HCT116 (cell line): ENCODE measurements around the gene FNDC1. TPM values are rescaled to one million over a fixed set of nuclear protein-coding genes. Genes with fewer than 3 reads are reported as not detected.

Experiments
- ATAC-seq: fragments of 200-7000 bp; cut with Tn5 transposase; 2 replicates; pipeline ENCODE4 v1.9.1; 2020; ENCODE audit warnings: mild to moderate bottlenecking, moderate library complexity
- BruUV-seq: library from RNA; stranded (reverse); fragments of 400-500 nt; replicated peaks from 2 replicates; lab custom pipeline; 2021; lab: Mats Ljungman, UMichigan
- CTCF ChIA-PET: fragments of 300-600 bp; sonication (Branson Sonifier 250); formaldehyde crosslinking; loops from one replicate; lab custom pipeline; 2021; ENCODE audit warnings: antibody characterized with exemption; lab: Charles Lee
- POLR2A ChIA-PET: fragments of 300-600, 350-600 bp; sonication (Branson Sonifier 250); formaldehyde crosslinking; loops from one replicate; lab custom pipeline; 2021; ENCODE audit warnings: antibody characterized with exemption; lab: Charles Lee
- RAD21 ChIA-PET, 2 experiments: fragments of 300-600 bp; sonication (Branson Sonifier 250); formaldehyde crosslinking; loops; one replicate each; lab custom pipeline; 2023; ENCODE audit warnings: low total read pairs in 2 of 2; ENCODE audit not compliant: uncharacterized antibody in 2 of 2, unreplicated experiment in 2 of 2, low non-redundant PET in 1 of 2; lab: Charles Lee
- DNase-seq: peaks from one replicate; pipeline ENCODE4 v3.0.0-alpha.2; 2010; ENCODE audit warnings: low read depth, low spot score
- H2AFZ ChIP-seq: fragments of 200-600 bp; shearing (Covaris generic), sonication (generic); 2 replicates; pipeline ENCODE4 v1.6.1; 2017; ENCODE audit warnings: low read depth, mixed run types, mixed read lengths, antibody characterized with exemption, low read length; ENCODE audit not compliant: poor library complexity, severe bottlenecking
- H3K27ac ChIP-seq: 2 replicates; pipeline ENCODE4 v1.5.1; 2012; ENCODE audit warnings: low read depth, low read length
- H3K27me3 ChIP-seq: fragments of 200-600 bp; sonication (generic); 2 replicates; pipeline ENCODE4 v1.6.1; 2016; ENCODE audit warnings: mixed run types, low read length, mixed read lengths; ENCODE audit not compliant: insufficient read depth
- H3K36me3 ChIP-seq, 2 experiments: fragments of 200-500 bp in 1 of 2; fragments of 200-600 bp in 1 of 2; sonication (Bioruptor generic) in 1 of 2; sonication (generic) in 1 of 2; 2 replicates each; pipeline versions ENCODE4 v1.5.1 to v1.6.1; 2014 to 2016; ENCODE audit warnings: low read length in 2 of 2, inconsistent platforms in 1 of 2, mixed read lengths in 1 of 2, mixed run types in 1 of 2; ENCODE audit not compliant: insufficient read depth in 2 of 2, control insufficient read depth in 1 of 2
- H3K4me1 ChIP-seq, 2 experiments: fragments of 200-600 bp in 1 of 2; sonication (generic) in 1 of 2; 2 replicates each; pipeline versions ENCODE4 v1.5.1 to v1.6.1; 2012 to 2017; ENCODE audit warnings: low read length in 2 of 2, inconsistent platforms in 1 of 2, mild to moderate bottlenecking in 1 of 2, mixed read lengths in 1 of 2, mixed run types in 1 of 2, moderate library complexity in 1 of 2; ENCODE audit not compliant: insufficient read depth in 2 of 2, control insufficient read depth in 1 of 2
- H3K4me2 ChIP-seq: fragments of 200-600 bp; sonication (generic); 2 replicates; pipeline ENCODE4 v1.6.1; 2017; ENCODE audit warnings: mixed run types, low read length, mixed read lengths
- H3K4me3 ChIP-seq, 2 experiments: fragments of 200-600 bp in 1 of 2; sonication (generic) in 1 of 2; replicated peaks in 1 of 2; 2 replicates each; pipeline ENCODE4 v1.5.1; 2011 to 2016; ENCODE audit warnings: low read length in 2 of 2, control low read depth in 1 of 2, low read depth in 1 of 2, mild to moderate bottlenecking in 1 of 2, mixed read lengths in 1 of 2, mixed run types in 1 of 2
- H3K79me2 ChIP-seq: fragments of 200-600 bp; sonication (generic); 2 replicates; pipeline ENCODE4 v1.6.1; 2017; ENCODE audit warnings: mild to moderate bottlenecking, mixed run types, low read length, moderate library complexity, mixed read lengths; ENCODE audit not compliant: insufficient read depth
- H3K9ac ChIP-seq: fragments of 200-600 bp; sonication (generic); 2 replicates; pipeline ENCODE4 v1.6.1; 2016; ENCODE audit warnings: low read length, mixed read lengths
- H3K9me2 ChIP-seq: fragments of 200-600 bp; sonication (generic), shearing (Covaris generic); 2 replicates; pipeline ENCODE4 v1.6.1; 2017; ENCODE audit warnings: mixed run types, mild to moderate bottlenecking, moderate library complexity; ENCODE audit not compliant: insufficient read depth
- H3K9me3 ChIP-seq, 2 experiments: fragments of 200-500 bp in 1 of 2; fragments of 200-600 bp in 1 of 2; sonication (Bioruptor generic) in 1 of 2; sonication (generic) in 1 of 2; 2 replicates each; pipeline ENCODE4 v1.6.1; 2014 to 2017; ENCODE audit warnings: low read length in 2 of 2, mixed read lengths in 2 of 2, inconsistent platforms in 1 of 2, low read depth in 1 of 2, mild to moderate bottlenecking in 1 of 2, mixed run types in 1 of 2, moderate library complexity in 1 of 2; ENCODE audit not compliant: control insufficient read depth in 1 of 2, insufficient read depth in 1 of 2
- H4K20me1 ChIP-seq: fragments of 200-600 bp; sonication (generic), shearing (Covaris generic); 2 replicates; pipeline ENCODE4 v1.6.1; 2017; ENCODE audit warnings: mixed run types, mild to moderate bottlenecking, moderate library complexity; ENCODE audit not compliant: insufficient read depth
- CBX3 ChIP-seq: IDR thresholded peaks from 2 replicates; pipeline ENCODE4 v1.6.1; 2012; ENCODE audit warnings: low read depth
- EGR1 ChIP-seq: IDR thresholded peaks from 2 replicates; pipeline ENCODE4 v1.6.1; 2012; ENCODE audit warnings: low read depth
- EZH2phosphoT487 ChIP-seq: fragments of 200-600 bp; IDR thresholded peaks from 2 replicates; pipeline ENCODE4 v1.6.1; 2018; ENCODE audit warnings: antibody characterized with exemption, borderline replicate concordance
- FOSL1 ChIP-seq: IDR thresholded peaks from 2 replicates; pipeline ENCODE4 v1.6.1; 2012; ENCODE audit warnings: low read depth
- JUND ChIP-seq: IDR thresholded peaks from 2 replicates; pipeline ENCODE4 v1.6.1; 2012
- POLR2A ChIP-seq: IDR thresholded peaks from 2 replicates; pipeline ENCODE4 v1.7.0; 2011; ENCODE audit warnings: borderline replicate concordance; ENCODE audit not compliant: insufficient read depth, insufficient read length; ENCODE audit errors: extremely low read depth
- SRF ChIP-seq: IDR thresholded peaks from 2 replicates; pipeline ENCODE4 v1.6.1; 2012; ENCODE audit warnings: low read depth
- TCF7L2 ChIP-seq: IDR thresholded peaks from 2 replicates; pipeline ENCODE4 v1.7.0; 2011; ENCODE audit warnings: borderline replicate concordance, inconsistent platforms; ENCODE audit not compliant: insufficient read depth, insufficient read length; ENCODE audit errors: extremely low read depth
- YY1 ChIP-seq: IDR thresholded peaks from 2 replicates; pipeline ENCODE4 v1.6.1; 2011; ENCODE audit warnings: low read length, low read depth, moderate library complexity, mild to moderate bottlenecking; ENCODE audit not compliant: insufficient replicate concordance; ENCODE audit errors: extremely low read depth
- ZFX ChIP-seq: fragments of 450-650 bp; IDR thresholded peaks from 2 replicates; pipeline ENCODE4 v1.6.1; 2017
- intact Hi-C: fragments of 100-400 bp; cut with micrococcal nuclease; formaldehyde crosslinking; loops from 2 replicates; pipeline ENCODE4 v1.10.0; 2022
- total RNA-seq: library from RNA; stranded (reverse); gene quantifications from one replicate; pipeline ENCODE4 v1.2.1, GENCODE V29; 2021; ENCODE audit not compliant: unreplicated experiment
- TF ChIP-seq, protein P1 (sequence below), 3 experiments: fragments of 200-600 bp in 1 of 3; sonication (generic) in 1 of 3; IDR thresholded peaks in 2 of 3; conservative IDR thresholded peaks in 1 of 3; 2 replicates each; pipeline ENCODE4 v1.5.1; 2012 to 2017; ENCODE audit warnings: low read depth in 2 of 3, low read length in 2 of 3, antibody characterized with exemption in 1 of 3, borderline replicate concordance in 1 of 3, control low read depth in 1 of 3, mild to moderate bottlenecking in 1 of 3, mixed read lengths in 1 of 3, mixed run types in 1 of 3, moderate library complexity in 1 of 3; ENCODE audit not compliant: insufficient read depth in 1 of 3
- TF ChIP-seq, protein P2 (sequence below): IDR thresholded peaks from 2 replicates; pipeline ENCODE4 v1.6.1; 2012
- TF ChIP-seq, protein P3 (sequence below): IDR thresholded peaks from 2 replicates; pipeline ENCODE4 v1.6.1; 2011; ENCODE audit warnings: mild to moderate bottlenecking, low read length, moderate library complexity; ENCODE audit not compliant: insufficient replicate concordance; ENCODE audit errors: extremely low read depth
- TF ChIP-seq, protein P4 (sequence below): IDR thresholded peaks from 2 replicates; pipeline ENCODE4 v1.6.1; 2012; ENCODE audit warnings: low read depth

FNDC1 gene
- total RNA-seq, 1 experiment from 2014 or later, result 0.07 TPM

DNA sequence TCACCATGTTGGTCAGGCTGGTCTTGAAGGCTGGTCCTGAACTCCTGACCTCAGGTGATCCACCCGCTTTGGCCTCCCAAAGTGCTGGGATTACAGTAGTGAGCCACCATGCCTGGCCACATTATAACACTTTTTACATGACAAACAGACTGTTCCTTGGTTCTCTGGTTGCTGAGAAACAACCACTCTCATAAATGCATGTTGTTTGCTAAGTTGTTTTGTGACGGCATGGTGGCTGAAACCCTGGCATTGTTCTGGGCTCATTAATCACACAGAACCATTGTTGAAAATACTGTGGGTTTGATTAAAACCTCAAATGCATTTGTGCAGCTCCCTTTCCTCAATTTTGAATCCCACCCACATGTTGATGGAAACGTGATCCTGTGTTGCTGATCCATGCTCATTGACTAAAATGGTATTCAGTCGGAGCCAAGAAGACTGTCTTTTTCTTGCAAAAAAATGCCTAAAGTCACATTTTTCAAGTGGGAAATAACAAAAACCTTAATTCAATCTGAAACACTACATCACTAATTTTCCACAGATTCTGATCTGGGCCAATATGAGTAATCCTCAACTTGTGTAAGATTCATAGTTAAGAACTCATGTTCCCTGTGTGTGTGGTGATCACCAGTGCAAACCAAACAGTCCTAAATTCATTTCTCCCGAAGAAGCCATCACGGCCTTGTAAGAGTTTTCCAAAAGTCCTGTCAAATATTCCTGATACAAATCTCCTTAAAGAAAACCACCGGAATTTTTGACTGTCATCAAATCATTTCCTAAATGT is 132.8 kb downstream of the FNDC1 start:
- ATAC-seq (no peak), DNase-seq (no peak)
- intact Hi-C loops, result no loop called here
- TF ChIP-seq EZH2phosphoT487, result no peak
- TF ChIP-seq POLR2A, result no peak
- no peak for TF ChIP-seq FOSL1
- TF ChIP-seq JUND, result no peak
- no peak for TF ChIP-seq SRF
- TF ChIP-seq, protein P1, sequence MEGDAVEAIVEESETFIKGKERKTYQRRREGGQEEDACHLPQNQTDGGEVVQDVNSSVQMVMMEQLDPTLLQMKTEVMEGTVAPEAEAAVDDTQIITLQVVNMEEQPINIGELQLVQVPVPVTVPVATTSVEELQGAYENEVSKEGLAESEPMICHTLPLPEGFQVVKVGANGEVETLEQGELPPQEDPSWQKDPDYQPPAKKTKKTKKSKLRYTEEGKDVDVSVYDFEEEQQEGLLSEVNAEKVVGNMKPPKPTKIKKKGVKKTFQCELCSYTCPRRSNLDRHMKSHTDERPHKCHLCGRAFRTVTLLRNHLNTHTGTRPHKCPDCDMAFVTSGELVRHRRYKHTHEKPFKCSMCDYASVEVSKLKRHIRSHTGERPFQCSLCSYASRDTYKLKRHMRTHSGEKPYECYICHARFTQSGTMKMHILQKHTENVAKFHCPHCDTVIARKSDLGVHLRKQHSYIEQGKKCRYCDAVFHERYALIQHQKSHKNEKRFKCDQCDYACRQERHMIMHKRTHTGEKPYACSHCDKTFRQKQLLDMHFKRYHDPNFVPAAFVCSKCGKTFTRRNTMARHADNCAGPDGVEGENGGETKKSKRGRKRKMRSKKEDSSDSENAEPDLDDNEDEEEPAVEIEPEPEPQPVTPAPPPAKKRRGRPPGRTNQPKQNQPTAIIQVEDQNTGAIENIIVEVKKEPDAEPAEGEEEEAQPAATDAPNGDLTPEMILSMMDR (IDR thresholded peaks at IDR 0.05 in 2 of 3, conservative IDR thresholded peaks at IDR 0.05 in 1 of 3; ENCODE audit: borderline replicate concordance in 1 of 3, insufficient read depth in 1 of 3, low read depth in 2 of 3, low read length in 2 of 3), result no peak
- TF ChIP-seq, protein P2, sequence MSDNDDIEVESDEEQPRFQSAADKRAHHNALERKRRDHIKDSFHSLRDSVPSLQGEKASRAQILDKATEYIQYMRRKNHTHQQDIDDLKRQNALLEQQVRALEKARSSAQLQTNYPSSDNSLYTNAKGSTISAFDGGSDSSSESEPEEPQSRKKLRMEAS, result no peak
- TF ChIP-seq YY1, result no peak
- TF ChIP-seq, protein P3, sequence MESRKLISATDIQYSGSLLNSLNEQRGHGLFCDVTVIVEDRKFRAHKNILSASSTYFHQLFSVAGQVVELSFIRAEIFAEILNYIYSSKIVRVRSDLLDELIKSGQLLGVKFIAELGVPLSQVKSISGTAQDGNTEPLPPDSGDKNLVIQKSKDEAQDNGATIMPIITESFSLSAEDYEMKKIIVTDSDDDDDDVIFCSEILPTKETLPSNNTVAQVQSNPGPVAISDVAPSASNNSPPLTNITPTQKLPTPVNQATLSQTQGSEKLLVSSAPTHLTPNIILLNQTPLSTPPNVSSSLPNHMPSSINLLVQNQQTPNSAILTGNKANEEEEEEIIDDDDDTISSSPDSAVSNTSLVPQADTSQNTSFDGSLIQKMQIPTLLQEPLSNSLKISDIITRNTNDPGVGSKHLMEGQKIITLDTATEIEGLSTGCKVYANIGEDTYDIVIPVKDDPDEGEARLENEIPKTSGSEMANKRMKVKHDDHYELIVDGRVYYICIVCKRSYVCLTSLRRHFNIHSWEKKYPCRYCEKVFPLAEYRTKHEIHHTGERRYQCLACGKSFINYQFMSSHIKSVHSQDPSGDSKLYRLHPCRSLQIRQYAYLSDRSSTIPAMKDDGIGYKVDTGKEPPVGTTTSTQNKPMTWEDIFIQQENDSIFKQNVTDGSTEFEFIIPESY, result no peak
- no peak for TF ChIP-seq EGR1
- TF ChIP-seq ZFX, result no peak
- no peak for TF ChIP-seq TCF7L2
- TF ChIP-seq, protein P4, sequence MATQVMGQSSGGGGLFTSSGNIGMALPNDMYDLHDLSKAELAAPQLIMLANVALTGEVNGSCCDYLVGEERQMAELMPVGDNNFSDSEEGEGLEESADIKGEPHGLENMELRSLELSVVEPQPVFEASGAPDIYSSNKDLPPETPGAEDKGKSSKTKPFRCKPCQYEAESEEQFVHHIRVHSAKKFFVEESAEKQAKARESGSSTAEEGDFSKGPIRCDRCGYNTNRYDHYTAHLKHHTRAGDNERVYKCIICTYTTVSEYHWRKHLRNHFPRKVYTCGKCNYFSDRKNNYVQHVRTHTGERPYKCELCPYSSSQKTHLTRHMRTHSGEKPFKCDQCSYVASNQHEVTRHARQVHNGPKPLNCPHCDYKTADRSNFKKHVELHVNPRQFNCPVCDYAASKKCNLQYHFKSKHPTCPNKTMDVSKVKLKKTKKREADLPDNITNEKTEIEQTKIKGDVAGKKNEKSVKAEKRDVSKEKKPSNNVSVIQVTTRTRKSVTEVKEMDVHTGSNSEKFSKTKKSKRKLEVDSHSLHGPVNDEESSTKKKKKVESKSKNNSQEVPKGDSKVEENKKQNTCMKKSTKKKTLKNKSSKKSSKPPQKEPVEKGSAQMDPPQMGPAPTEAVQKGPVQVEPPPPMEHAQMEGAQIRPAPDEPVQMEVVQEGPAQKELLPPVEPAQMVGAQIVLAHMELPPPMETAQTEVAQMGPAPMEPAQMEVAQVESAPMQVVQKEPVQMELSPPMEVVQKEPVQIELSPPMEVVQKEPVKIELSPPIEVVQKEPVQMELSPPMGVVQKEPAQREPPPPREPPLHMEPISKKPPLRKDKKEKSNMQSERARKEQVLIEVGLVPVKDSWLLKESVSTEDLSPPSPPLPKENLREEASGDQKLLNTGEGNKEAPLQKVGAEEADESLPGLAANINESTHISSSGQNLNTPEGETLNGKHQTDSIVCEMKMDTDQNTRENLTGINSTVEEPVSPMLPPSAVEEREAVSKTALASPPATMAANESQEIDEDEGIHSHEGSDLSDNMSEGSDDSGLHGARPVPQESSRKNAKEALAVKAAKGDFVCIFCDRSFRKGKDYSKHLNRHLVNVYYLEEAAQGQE, result no peak
- no peak for TF ChIP-seq CBX3
- H3K9me3 ChIP-seq, result no peaks in the 10 kb centered on the region
- H3K79me2 ChIP-seq, result no peaks in the 10 kb centered on the region
- no peak overlapping the region for H2AFZ ChIP-seq
- no peak overlapping the region for H3K4me2 ChIP-seq
- POLR2A ChIA-PET, result no interaction called here
- H3K4me3 ChIP-seq, result no peak overlapping the region
- RAD21 ChIA-PET, result no interaction called here
- H3K9ac ChIP-seq, result no peak overlapping the region
- H3K9me2 ChIP-seq, result no peaks in the 10 kb centered on the region
- H3K27me3 ChIP-seq, result peaks cover 16% of the 10 kb centered on the region
- H4K20me1 ChIP-seq, result no peaks in the 10 kb centered on the region
- no peaks in the 10 kb centered on the region for H3K4me1 ChIP-seq
- CTCF ChIA-PET, result no interaction called here
- no peaks in the 10 kb centered on the region for H3K36me3 ChIP-seq
- no peak overlapping the region for H3K27ac ChIP-seq
- no TSS peak for BruUV-seq
